HEK293 (cell line): ENCODE measurements around the gene RIN3.

ENCODE experiments used
- CTCF ChIP-seq: fragments of 450-650 bp; formaldehyde crosslinking; IDR thresholded peaks from 2 replicates; pipeline ENCODE4 v1.5.1; 2016; ENCODE audit warnings: missing biosample characterization, missing genetic modification characterization
- MZF1 ChIP-seq: fragments of 450-650 bp; formaldehyde crosslinking; IDR thresholded peaks from 2 replicates; pipeline ENCODE4 v1.5.1; 2017; ENCODE audit warnings: missing biosample characterization, missing genetic modification characterization, borderline replicate concordance
- PBX3 ChIP-seq: sonication (generic); formaldehyde crosslinking; IDR thresholded peaks from 2 replicates; pipeline ENCODE4 v1.8.1; 2022; ENCODE audit warnings: mild to moderate bottlenecking, moderate library complexity, missing genetic modification reagents
- ZNF140 ChIP-seq: fragments of 450-650 bp; formaldehyde crosslinking; IDR thresholded peaks from 2 replicates; pipeline ENCODE4 v1.5.1; 2016; ENCODE audit warnings: missing biosample characterization, missing genetic modification characterization
- ZNF274 ChIP-seq, 2 experiments: fragments of 200-500 bp in 1 of 2; fragments of 450-650 bp in 1 of 2; sonication (Bioruptor generic) in 1 of 2; formaldehyde crosslinking in 1 of 2; IDR thresholded peaks; 2 replicates each; pipeline versions ENCODE4 v1.5.1 to v1.6.1; 2014 to 2016; ENCODE audit warnings: borderline replicate concordance in 1 of 2, inconsistent platforms in 1 of 2, low read length in 1 of 2, missing biosample characterization in 1 of 2, missing genetic modification characterization in 1 of 2
- ZNF394 ChIP-seq: fragments of 450-650 bp; formaldehyde crosslinking; IDR thresholded peaks from 2 replicates; pipeline ENCODE4 v1.5.1; 2016; ENCODE audit warnings: missing biosample characterization, missing genetic modification characterization, mild to moderate bottlenecking, moderate library complexity, borderline replicate concordance
- ZNF747 ChIP-seq: fragments of 450-650 bp; formaldehyde crosslinking; IDR thresholded peaks from 2 replicates; pipeline ENCODE4 v1.5.1; 2016; ENCODE audit warnings: missing biosample characterization, missing genetic modification characterization
- TF ChIP-seq, protein P1 (sequence below): fragments of 450-650 bp; formaldehyde crosslinking; IDR thresholded peaks from 2 replicates; pipeline ENCODE4 v1.5.1; 2016; ENCODE audit warnings: missing biosample characterization, missing genetic modification characterization
- TF ChIP-seq, protein P2 (sequence below): fragments of 450-650 bp; formaldehyde crosslinking; IDR thresholded peaks from 2 replicates; pipeline ENCODE4 v1.5.1; 2017; ENCODE audit warnings: missing biosample characterization, missing genetic modification characterization
- TF ChIP-seq, protein P3 (sequence below): fragments of 450-650 bp; formaldehyde crosslinking; IDR thresholded peaks from 2 replicates; pipeline ENCODE4 v1.5.1; 2016; ENCODE audit warnings: missing biosample characterization, missing genetic modification characterization

DNA sequence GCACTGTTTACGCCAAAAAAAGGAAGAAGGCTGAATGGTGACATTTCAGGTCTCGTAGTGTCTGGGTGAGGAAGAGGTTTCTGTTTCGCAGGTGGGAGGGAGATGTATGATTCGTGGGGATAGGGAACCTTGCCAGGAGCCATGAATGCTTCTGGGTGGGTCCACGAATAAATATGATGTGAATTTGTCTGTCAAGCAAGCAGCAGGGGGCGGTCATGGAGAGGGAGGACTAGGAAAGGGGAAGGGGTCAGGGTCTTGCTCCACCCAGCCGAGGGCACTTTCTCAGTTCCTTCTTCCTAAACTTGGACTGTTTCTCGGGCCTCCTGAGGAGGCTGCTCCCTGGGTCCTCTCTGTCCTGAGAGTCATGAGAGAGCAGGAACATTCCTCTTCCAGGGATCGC lies 162.4 kb downstream of the RIN3 start:
- no peak for TF ChIP-seq ZNF747 (tag by site-specific recombination)
- TF ChIP-seq MZF1 (tag by site-specific recombination): no peak
- TF ChIP-seq, protein P1, sequence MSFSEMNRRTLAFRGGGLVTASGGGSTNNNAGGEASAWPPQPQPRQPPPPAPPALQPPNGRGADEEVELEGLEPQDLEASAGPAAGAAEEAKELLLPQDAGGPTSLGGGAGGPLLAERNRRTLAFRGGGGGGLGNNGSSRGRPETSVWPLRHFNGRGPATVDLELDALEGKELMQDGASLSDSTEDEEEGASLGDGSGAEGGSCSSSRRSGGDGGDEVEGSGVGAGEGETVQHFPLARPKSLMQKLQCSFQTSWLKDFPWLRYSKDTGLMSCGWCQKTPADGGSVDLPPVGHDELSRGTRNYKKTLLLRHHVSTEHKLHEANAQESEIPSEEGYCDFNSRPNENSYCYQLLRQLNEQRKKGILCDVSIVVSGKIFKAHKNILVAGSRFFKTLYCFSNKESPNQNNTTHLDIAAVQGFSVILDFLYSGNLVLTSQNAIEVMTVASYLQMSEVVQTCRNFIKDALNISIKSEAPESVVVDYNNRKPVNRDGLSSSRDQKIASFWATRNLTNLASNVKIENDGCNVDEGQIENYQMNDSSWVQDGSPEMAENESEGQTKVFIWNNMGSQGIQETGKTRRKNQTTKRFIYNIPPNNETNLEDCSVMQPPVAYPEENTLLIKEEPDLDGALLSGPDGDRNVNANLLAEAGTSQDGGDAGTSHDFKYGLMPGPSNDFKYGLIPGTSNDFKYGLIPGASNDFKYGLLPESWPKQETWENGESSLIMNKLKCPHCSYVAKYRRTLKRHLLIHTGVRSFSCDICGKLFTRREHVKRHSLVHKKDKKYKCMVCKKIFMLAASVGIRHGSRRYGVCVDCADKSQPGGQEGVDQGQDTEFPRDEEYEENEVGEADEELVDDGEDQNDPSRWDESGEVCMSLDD: no peak
- TF ChIP-seq ZNF140 (tag by site-specific recombination): no peak
- TF ChIP-seq, protein P2, sequence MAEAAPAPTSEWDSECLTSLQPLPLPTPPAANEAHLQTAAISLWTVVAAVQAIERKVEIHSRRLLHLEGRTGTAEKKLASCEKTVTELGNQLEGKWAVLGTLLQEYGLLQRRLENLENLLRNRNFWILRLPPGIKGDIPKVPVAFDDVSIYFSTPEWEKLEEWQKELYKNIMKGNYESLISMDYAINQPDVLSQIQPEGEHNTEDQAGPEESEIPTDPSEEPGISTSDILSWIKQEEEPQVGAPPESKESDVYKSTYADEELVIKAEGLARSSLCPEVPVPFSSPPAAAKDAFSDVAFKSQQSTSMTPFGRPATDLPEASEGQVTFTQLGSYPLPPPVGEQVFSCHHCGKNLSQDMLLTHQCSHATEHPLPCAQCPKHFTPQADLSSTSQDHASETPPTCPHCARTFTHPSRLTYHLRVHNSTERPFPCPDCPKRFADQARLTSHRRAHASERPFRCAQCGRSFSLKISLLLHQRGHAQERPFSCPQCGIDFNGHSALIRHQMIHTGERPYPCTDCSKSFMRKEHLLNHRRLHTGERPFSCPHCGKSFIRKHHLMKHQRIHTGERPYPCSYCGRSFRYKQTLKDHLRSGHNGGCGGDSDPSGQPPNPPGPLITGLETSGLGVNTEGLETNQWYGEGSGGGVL: no peak
- no peak for TF ChIP-seq ZNF274 (IDR thresholded peaks at IDR 0.05; ENCODE audit: low read length)
- TF ChIP-seq ZNF274 (tag by site-specific recombination; IDR thresholded peaks at IDR 0.05; ENCODE audit: borderline replicate concordance): no peak
- TF ChIP-seq CTCF (tag by site-specific recombination): no peak
- no peak for TF ChIP-seq PBX3
- no peak for TF ChIP-seq ZNF394 (tag by site-specific recombination)
- TF ChIP-seq, protein P3, sequence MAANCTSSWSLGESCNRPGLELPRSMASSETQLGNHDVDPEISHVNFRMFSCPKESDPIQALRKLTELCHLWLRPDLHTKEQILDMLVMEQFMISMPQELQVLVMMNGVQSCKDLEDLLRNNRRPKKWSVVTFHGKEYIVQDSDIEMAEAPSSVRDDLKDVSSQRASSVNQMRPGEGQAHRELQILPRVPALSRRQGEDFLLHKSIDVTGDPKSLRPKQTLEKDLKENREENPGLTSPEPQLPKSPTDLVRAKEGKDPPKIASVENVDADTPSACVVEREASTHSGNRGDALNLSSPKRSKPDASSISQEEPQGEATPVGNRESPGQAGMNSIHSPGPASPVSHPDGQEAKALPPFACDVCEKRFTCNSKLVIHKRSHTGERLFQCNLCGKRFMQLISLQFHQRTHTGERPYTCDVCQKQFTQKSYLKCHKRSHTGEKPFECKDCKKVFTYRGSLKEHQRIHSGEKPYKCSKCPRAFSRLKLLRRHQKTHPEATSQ: no peak
